ENCODE measurements around the gene CIAO1.
"Not testable (repeated sequence)": the region's sequence is repeated elsewhere in the genome, so short reads cannot be mapped to it uniquely, and the experiment has no call there.

CIAO1 gene

DNA sequence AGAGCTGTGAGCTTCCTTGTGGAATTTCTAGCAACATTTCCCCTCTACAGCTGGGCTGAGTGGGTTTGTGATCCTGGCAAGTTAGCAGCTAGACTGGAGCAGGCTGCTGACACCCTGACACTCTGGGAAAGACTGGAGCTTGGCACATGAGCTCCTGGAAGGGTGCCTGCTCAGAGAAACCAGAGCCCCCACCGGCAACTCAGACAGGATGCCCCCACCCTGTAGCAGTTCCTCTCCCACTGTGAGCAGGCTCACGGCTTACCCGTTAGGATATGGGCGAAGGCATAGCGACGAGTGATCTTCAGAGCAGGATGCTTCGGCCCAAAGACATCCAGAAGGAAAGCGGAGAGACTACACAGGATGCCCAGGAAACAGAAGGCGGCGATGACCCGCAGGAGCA lies 11.5 kb upstream of the CIAO1 start:
- no peaks in the 10 kb centered on the region for H3K4me1 ChIP-seq
- TF ChIP-seq, protein P1, sequence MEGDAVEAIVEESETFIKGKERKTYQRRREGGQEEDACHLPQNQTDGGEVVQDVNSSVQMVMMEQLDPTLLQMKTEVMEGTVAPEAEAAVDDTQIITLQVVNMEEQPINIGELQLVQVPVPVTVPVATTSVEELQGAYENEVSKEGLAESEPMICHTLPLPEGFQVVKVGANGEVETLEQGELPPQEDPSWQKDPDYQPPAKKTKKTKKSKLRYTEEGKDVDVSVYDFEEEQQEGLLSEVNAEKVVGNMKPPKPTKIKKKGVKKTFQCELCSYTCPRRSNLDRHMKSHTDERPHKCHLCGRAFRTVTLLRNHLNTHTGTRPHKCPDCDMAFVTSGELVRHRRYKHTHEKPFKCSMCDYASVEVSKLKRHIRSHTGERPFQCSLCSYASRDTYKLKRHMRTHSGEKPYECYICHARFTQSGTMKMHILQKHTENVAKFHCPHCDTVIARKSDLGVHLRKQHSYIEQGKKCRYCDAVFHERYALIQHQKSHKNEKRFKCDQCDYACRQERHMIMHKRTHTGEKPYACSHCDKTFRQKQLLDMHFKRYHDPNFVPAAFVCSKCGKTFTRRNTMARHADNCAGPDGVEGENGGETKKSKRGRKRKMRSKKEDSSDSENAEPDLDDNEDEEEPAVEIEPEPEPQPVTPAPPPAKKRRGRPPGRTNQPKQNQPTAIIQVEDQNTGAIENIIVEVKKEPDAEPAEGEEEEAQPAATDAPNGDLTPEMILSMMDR (IDR thresholded peaks at IDR 0.05; ENCODE audit: low read depth, low read length) = no peak
- DNase-seq = no peak
- no peaks in the 10 kb centered on the region; the same call in 1 of the 2 replicates for H3K36me3 ChIP-seq
- no peaks in the 10 kb centered on the region for H3K9me3 ChIP-seq
- H3K4me3 ChIP-seq (ENCODE audit: low read depth, low read length) = no peak overlapping the region
- H3K27me3 ChIP-seq = no peaks in the 10 kb centered on the region

DNA sequence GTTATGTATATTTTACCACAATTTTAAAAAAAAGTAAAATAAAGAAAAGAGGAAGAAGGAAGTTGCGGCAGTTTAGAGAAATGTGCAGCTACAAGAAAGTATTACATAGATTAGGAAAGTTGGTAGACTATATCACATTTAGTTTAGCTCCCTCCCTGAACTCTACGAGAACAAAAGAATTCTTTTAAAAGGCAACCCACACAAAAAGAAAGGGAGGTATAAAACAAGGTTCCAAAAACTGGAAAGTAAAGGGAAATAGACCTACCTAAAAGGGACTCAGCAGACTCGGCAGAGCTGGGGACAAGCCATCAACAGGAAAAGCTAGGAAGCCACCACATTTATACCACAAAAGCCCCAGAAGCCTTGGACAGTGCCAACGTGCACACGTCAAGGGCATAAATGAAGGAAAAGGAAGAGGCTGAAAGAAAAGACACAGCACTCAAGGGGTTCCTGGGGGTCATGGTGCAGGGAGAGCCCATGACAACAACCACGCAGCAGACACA lies 9.4 kb upstream of the CIAO1 start:
- Histone ChIP-seq H3K4me3 (ENCODE audit: low read depth, low read length) (no peak overlapping the region), H3K9me3 (no peaks in the 10 kb centered on the region), H3K27me3 (no peaks in the 10 kb centered on the region), H3K36me3 (no peaks in the 10 kb centered on the region; the same call in 1 of the 2 replicates), H3K4me1 (peaks cover 6% of the 10 kb centered on the region; the same call in 1 of the 2 replicates)
- TF ChIP-seq, protein P1 (IDR thresholded peaks at IDR 0.05; ENCODE audit: low read depth, low read length) = no peak
- no peak for DNase-seq

DNA sequence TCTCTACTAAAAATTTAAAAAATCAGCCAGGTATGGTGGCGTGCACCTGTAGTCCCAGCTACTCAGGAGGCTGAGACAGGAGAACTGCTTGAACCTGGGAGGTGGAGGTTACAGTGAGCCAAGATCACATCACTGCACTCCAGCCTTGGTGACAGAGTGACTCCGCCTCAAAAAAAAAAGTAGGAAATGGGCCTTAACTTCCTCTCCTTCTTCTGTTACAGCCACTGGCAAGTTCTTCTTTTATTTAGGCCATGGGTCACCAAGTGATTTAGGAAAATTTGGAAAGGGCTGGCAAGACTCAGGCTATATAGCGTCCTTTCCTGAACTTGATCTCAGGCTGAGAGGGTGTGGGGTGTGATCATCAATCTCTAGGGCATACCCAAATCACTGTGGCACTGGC lies 8.3 kb upstream of the CIAO1 start:
- not testable (repeated sequence) for H3K4me1 ChIP-seq; H3K4me3 ChIP-seq (ENCODE audit: low read depth, low read length); H3K36me3 ChIP-seq; DNase-seq; H3K9me3 ChIP-seq; H3K27me3 ChIP-seq

DNA sequence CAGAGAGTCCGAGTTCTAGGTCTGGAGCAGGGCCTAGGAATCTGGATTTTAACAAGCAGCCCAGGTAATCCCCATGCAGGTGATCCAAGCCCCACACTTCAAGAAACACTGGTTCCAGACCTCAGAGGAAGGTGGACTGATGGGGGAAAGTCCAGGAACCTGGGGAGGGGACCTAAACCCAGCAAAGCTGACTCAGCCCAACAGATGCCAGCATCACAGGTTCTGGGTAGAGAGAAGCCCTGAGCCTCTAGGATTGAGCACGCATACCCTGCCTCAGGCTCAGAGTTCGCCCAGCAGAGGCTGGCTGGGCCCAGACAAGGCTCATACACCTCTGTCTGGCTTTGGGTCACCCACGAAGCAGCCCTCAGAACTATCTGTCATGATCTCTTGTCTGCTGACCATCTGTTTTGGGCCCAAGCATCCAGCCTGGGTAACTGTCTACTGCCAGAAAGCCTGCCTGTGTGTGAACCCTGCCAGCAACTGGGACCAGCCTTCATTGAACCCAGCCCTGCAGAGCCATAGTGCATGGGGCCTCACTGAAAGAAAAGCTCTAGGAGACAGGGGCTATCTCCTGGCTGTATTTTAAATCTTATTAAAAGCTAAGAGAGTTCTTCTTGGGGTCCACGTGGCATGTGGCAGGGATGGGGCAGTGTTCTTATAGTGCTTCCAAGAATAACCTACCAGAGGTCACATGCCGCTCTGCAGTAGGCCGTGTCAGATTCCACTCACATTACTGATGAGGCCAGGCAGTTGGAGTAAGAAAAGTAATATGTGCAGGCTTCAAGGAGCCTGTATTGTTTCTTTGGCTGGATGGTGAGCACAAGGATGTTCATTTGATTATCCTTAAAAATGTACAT lies 7.6 kb upstream of the CIAO1 start:
- H3K4me3 ChIP-seq (ENCODE audit: low read depth, low read length) = no peak overlapping the region
- peaks cover 6% of the 10 kb centered on the region; the same call in 1 of the 2 replicates for H3K4me1 ChIP-seq
- H3K9me3 ChIP-seq = no peaks in the 10 kb centered on the region
- no peaks in the 10 kb centered on the region; the same call in 1 of the 2 replicates for H3K36me3 ChIP-seq
- H3K27me3 ChIP-seq = no peaks in the 10 kb centered on the region
- TF ChIP-seq, protein P1 (IDR thresholded peaks at IDR 0.05; ENCODE audit: low read depth, low read length) = no peak
- DNase-seq = no peak

DNA sequence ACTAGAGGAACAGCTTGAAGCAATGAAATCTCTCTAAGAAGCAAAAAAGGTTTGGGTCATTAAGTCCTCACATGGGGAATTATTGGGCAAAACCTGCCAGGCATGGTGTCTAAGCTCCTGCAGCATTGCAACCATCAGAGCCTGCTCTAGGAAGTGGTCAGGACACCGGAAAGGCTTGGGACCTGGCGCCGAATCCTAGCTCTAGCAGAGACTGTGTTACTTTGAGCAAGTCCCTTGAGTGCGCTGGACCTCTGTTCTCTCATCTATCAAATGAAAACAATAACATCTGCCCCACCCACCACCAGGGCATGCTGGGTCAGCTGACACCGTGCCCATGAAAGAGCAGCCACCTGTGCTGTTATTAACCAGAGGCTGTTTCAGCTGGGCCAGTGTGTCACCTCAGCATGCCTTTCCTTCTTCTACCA lies 6.5 kb upstream of the CIAO1 start:
- no peak overlapping the region for H3K4me3 ChIP-seq (ENCODE audit: low read depth, low read length)
- no peak for DNase-seq
- H3K4me1 ChIP-seq = peaks cover 6% of the 10 kb centered on the region; the same call in 1 of the 2 replicates

DNA sequence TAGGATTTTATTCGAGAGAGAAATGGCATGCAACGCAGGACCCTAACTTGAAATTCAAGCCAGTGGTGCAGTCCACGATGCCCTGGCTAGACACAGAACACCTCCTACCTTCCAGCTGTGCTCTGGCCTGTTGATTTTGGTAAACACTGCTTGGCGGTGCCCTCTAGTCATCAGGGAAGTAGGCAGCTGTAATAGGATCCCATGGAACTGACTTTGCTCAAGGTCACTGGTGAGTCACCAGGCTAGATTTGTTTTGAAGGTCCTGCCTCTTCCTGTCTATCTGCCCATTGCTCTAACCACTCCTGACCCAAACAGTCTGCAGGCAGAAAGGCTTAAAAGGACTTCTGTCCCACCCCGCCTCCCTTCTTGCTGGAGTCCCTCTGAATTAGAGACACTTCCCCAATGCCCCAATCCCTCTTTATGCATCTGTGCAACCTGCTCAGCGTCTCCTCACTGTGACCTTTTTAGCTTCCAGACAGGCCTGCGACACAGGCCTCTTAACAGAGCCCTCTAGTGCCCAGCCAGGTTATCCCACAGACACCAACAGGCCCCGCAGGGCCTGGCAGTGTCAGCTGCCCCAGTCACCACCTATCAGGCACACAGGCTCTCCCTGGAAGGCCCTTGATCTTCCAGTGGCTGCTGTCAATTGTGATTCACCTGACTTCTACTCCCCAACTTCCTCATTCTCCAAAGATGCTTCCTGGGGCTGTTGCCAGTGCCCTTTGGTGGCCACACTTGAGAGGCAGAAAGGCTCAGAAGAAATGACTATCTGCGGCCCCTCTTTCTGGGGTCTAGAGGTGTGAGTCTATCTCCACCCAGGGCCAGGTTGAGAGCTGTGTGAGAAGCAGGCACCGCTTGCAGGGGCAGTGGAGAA lies 5.4 kb upstream of the CIAO1 start:
- DNase-seq = peak; percentile 67
- Histone ChIP-seq H3K9me3 (no peaks in the 10 kb centered on the region), H3K36me3 (no peaks in the 10 kb centered on the region), H3K4me3 (ENCODE audit: low read depth, low read length) (no peak overlapping the region), H3K4me1 (peaks cover 6% of the 10 kb centered on the region; the same call in 1 of the 2 replicates), H3K27me3 (no peaks in the 10 kb centered on the region)
- TF ChIP-seq, protein P1 (IDR thresholded peaks at IDR 0.05; ENCODE audit: low read depth, low read length) = peak; percentile 58

More for the DNA sequence above, 6.5 kb upstream of the CIAO1 start:
- no peaks in the 10 kb centered on the region for H3K9me3 ChIP-seq
- TF ChIP-seq, protein P1 (IDR thresholded peaks at IDR 0.05; ENCODE audit: low read depth, low read length) = no peak
- H3K36me3 ChIP-seq = no peaks in the 10 kb centered on the region; the same call in 1 of the 2 replicates
- no peaks in the 10 kb centered on the region for H3K27me3 ChIP-seq

All from BE2C (cell line).